GM18519 (cell line): Measurements from ENCODE around the gene COL25A1.
"Not testable (repeated sequence)": the region's sequence is repeated elsewhere in the genome, so short reads cannot be mapped to it uniquely, and the experiment has no call there.

Experiments
- ATAC-seq: cut with Tn5 transposase; IDR thresholded peaks from one replicate; pipeline ENCODE4 v1.9.1; 2021; ENCODE audit warnings: mild to moderate bottlenecking, moderate library complexity; ENCODE audit not compliant: unreplicated experiment, low FRiP score

Gene COL25A1

GRCh38 chr4:109174224-109174953, 128.1 kb downstream of the COL25A1 start:
- no peak for ATAC-seq

DNA sequence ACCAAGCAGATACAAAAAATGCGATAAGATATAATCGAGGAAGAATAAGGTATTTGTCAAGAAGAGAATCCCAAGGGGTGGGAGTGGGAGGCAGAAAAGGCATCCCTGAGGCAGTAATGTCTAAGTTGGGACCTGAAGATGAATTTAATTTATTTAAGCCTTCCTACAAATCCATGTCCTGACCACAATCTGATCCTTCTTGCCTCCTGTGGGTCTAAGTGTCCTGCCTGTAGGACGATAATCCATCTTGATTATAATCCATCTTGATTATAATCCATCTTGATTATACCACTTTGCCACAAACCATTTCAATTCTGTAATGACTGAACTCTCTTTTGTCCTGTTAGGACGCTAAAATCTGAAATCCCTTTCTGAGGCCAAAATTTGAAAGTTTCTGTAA, 130.2 kb downstream of the COL25A1 start:
- no peak for ATAC-seq

GRCh38 chr4:109171070-109171469, 131.4 kb downstream of the COL25A1 start:
- ATAC-seq = no peak

DNA sequence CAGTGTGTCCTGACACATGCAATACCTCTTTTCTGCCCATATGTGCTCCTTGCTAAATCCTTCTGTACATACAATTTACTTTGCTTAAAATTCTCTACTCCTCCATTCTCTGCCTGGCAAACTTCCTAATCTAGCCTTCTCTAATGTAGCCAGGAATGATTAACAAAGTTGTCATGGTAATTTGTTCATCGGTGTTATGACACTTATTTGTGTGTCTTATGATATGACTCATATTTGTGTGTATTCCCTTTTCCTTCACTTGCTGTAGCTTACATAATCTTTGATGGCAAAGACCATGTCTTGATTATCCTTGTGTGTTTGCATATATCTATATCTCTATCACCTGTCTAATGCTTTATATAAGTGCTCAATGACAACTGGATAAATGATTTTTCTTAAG, 133.3 kb downstream of the COL25A1 start:
- no peak for ATAC-seq

DNA sequence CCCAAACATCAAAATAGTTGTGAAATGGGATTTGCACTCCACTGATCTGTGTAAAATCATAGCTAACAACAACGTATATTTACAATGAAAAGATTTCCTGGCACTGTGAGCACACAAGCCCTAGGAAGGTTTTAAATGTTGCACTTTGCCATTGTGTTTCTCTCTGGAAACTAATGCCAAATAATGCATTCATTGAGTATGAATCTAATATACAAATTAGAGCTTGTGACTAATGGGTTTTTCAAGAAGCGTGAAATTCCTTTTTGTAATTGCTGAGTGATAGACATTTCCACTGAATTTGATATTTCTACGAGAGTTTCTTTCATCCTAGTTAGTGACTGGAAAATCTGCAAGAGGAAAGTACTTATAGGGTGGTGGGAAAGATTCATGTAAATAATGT, 135.9 kb downstream of the COL25A1 start:
- ATAC-seq = no peak

- no peak for ATAC-seq
Measured at GRCh38 chr4:109166126-109166525, 136.3 kb downstream of the COL25A1 start.

- ATAC-seq = no peak
Measured at GRCh38 chr4:109164011-109164410, 138.4 kb downstream of the COL25A1 start.

DNA sequence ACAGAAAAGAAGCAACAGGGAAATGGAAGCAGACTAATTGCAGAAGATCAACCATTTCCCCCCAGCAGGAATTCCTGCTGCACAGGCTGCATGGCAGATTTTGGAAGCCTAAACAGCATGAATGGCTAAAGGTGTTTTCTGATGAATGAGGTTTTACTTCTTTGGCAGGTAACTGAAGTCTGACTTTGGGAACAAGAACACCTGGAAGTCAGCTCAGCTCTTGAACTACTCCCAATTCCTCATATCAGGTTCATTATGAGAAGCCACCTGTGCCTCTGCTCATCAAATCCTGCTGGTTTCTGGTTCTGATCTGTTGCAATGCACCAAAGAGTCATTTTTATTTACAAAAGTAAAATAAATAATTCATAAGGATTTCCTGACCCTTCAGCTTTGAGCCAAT, 139.0 kb downstream of the COL25A1 start:
- no peak for ATAC-seq

- no peak for ATAC-seq
Measured at GRCh38 chr4:109162759-109163158, 139.7 kb downstream of the COL25A1 start.

DNA sequence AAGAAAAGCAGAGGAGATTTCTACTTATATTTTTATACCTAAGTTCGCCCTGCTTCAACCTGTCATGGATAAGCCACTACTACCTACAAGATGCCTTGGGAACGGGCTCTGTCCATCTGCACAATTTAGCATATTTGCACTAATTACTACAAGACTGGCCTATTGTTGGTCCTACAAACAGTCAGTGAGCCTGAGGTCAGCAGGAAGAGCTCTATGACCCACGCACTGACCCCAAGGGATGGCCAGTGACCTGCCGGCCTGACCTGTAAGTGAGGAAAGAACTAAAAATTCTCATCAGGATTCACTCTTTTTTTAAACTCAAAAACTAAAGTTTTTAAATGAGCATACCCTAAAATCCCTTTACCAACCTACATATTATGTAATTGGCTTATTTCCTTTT, 142.0 kb downstream of the COL25A1 start:
- ATAC-seq = no peak

- no peak for ATAC-seq
Measured at GRCh38 chr4:109157696-109158095, 144.8 kb downstream of the COL25A1 start.

GRCh38 chr4:109157205-109157604, 145.3 kb downstream of the COL25A1 start:
- no peak for ATAC-seq

GRCh38 chr4:109156356-109156755, 146.1 kb downstream of the COL25A1 start:
- no peak for ATAC-seq

GRCh38 chr4:109155682-109156283, 146.7 kb downstream of the COL25A1 start:
- no peak for ATAC-seq

DNA sequence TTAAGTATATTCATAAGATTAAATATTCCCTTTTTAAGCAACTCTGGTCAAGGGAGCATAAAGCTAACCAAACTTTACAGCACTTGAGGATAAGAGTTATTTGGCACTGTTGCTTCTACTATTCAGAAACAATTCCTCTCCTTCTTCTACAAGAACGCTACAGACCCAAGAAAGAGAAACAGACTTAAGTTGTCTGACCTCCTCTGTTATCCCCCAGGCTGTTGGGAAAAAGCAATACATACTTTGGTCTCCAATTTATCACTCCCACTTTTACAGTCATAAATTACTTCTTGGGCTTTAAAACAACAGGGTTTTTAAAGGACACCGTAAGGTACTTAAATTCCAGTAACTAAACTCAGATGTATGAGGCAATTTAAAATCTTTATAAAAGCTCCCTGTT, 147.4 kb downstream of the COL25A1 start:
- ATAC-seq = no peak

GRCh38 chr4:109154424-109154823, 148.0 kb downstream of the COL25A1 start:
- no peak for ATAC-seq

- ATAC-seq = no peak
Measured at GRCh38 chr4:109149836-109150235, 152.6 kb downstream of the COL25A1 start.

GRCh38 chr4:109148577-109149075, 153.8 kb downstream of the COL25A1 start:
- ATAC-seq = no peak

DNA sequence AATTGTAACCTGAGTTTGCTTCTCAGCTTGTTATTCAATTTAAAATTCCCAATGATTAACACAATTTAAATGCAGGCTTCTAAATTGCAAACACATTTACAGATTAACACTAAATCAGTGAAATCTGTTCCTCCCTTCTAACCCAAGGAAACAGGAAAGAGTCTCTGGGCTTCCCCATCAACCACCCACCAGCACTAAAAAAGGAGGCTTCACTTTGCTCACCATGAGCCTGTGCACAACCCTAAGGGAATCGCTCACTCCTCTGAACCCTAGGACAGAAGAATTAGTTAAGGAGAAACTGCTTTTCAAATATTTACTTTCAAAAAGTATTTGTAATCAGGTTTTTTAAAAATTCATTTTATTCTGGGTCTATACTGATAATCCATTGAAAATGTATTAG, 155.3 kb downstream of the COL25A1 start:
- no peak for ATAC-seq

GRCh38 chr4:109146499-109146898, 156.0 kb downstream of the COL25A1 start:
- no peak for ATAC-seq

- ATAC-seq = not testable (repeated sequence)
Measured at GRCh38 chr4:109138125-109138524, 164.3 kb downstream of the COL25A1 start.

DNA sequence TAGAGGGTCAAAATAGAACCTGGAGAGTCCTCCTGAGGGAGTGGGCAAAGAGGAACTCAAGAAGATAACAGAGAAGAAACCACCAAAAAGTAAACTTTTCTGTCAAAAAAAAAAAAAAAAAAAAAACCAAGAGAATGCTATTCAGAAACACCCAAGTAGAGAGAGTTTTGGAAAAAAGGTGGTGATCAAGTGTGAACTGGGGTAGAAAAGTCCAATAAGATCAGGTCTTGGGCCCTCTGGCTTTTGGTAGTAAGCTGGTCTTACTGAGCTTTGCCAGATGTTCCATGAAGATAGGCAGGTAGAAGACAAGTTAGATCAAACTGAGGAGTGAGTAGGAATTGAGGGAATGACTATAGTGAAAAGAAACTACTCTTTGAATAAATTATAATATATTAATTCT, 167.5 kb downstream of the COL25A1 start:
- no peak for ATAC-seq
